Colonic mucosa (tissue), 4 donors: ENCODE measurements around the gene DGKI. TPM values are rescaled to one million over a fixed set of nuclear protein-coding genes. Genes with fewer than 3 reads are reported as not detected.

ENCODE experiments used
- DNase-seq: peaks from one replicate; pipeline ENCODE4 v3.0.0-alpha.2; 2020
- H3K27ac ChIP-seq: fragments of 200-600 bp; one replicate; pipeline ENCODE4 v1.8.0; 2021
- H3K27me3 ChIP-seq: fragments of 200-600 bp; one replicate; pipeline ENCODE4 v1.8.0; 2021
- H3K36me3 ChIP-seq: fragments of 200-600 bp; one replicate; pipeline ENCODE4 v1.8.0; 2021
- H3K4me1 ChIP-seq: fragments of 200-600 bp; one replicate; pipeline ENCODE4 v1.8.0; 2021; ENCODE audit warnings: mild to moderate bottlenecking
- H3K4me3 ChIP-seq: fragments of 200-600 bp; one replicate; pipeline ENCODE4 v1.8.0; 2021
- H3K9ac ChIP-seq, 2 donors: one replicate each; pipeline ENCODE4 v1.7.0; 2013; ENCODE audit warnings: control low read depth in 2 of 2, low read depth in 2 of 2, low read length in 2 of 2
- H3K9me3 ChIP-seq: fragments of 200-600 bp; one replicate; pipeline ENCODE4 v1.8.0; 2021
- CTCF ChIP-seq: fragments of 200-600 bp; IDR thresholded peaks from one replicate; pipeline ENCODE4 v1.8.0; 2022; ENCODE audit warnings: antibody characterized with exemption, mild to moderate bottlenecking
- intact Hi-C: fragments of 100-400 bp; cut with DNase I; formaldehyde crosslinking; loops from one replicate; pipeline ENCODE4 v1.14.1; 2022
- total RNA-seq, 2 donors: library from RNA; stranded (reverse); fragmentation: NEBNext Ultra II Directional in 1 of 2; extraction: Animal tissue kit (Norgen Biotek cat#: 25700) in 1 of 2; gene quantifications; one replicate each; pipeline ENCODE4 v1.2.1, GENCODE V29; 2021
- donor health status: healthy.
- donor health status: DM: no; HTN: no; CAD: no.
- donor health status: DM: no; HTN: no; CAD: no.

The DGKI gene
- total RNA-seq, 2 donors from 2014 or later = 0.35 to 0.67 TPM

GRCh38 chr7:137790828-137791227, 55.9 kb downstream of the DGKI start:
- no peak overlapping the region for H3K9ac ChIP-seq
- H3K4me3 ChIP-seq = no peak overlapping the region
- H3K9me3 ChIP-seq = no peaks in the 10 kb centered on the region
- no peaks in the 10 kb centered on the region for H3K4me1 ChIP-seq
- no peak for TF ChIP-seq CTCF
- no peak overlapping the region for H3K27ac ChIP-seq
- intact Hi-C loops = no loop called here
- DNase-seq = no peak
- no peaks in the 10 kb centered on the region for H3K27me3 ChIP-seq
- H3K36me3 ChIP-seq = no peaks in the 10 kb centered on the region

- TF ChIP-seq CTCF = no peak
- intact Hi-C loops = no loop called here
- no peaks in the 10 kb centered on the region for H3K27me3 ChIP-seq
- no peak for DNase-seq
- no peaks in the 10 kb centered on the region for H3K4me1 ChIP-seq
- no peak overlapping the region for H3K4me3 ChIP-seq
- H3K27ac ChIP-seq = no peak overlapping the region
- no peak overlapping the region for H3K9ac ChIP-seq
- no peaks in the 10 kb centered on the region for H3K9me3 ChIP-seq
- no peaks in the 10 kb centered on the region for H3K36me3 ChIP-seq
Observed at GRCh38 chr7:137789215-137789882, 57.4 kb downstream of the DGKI start.

GRCh38 chr7:137787301-137787976, 59.3 kb downstream of the DGKI start:
- no peaks in the 10 kb centered on the region for H3K9me3 ChIP-seq
- no peak for DNase-seq
- no peak for TF ChIP-seq CTCF
- no peaks in the 10 kb centered on the region for H3K36me3 ChIP-seq
- H3K4me3 ChIP-seq = no peak overlapping the region
- H3K4me1 ChIP-seq = no peaks in the 10 kb centered on the region
- H3K27ac ChIP-seq = no peak overlapping the region
- no peak overlapping the region for H3K9ac ChIP-seq
- intact Hi-C loops = no loop called here
- H3K27me3 ChIP-seq = no peaks in the 10 kb centered on the region

- no peak for TF ChIP-seq CTCF
- H3K9me3 ChIP-seq = no peaks in the 10 kb centered on the region
- no peak for DNase-seq
- H3K27ac ChIP-seq = no peak overlapping the region
- H3K9ac ChIP-seq = no peak overlapping the region
- H3K4me1 ChIP-seq = no peaks in the 10 kb centered on the region
- H3K4me3 ChIP-seq = no peak overlapping the region
- no peaks in the 10 kb centered on the region for H3K36me3 ChIP-seq
- H3K27me3 ChIP-seq = no peaks in the 10 kb centered on the region
- intact Hi-C loops = no loop called here
Observed at GRCh38 chr7:137778511-137778910, 68.3 kb downstream of the DGKI start.

GRCh38 chr7:137774793-137775201, 72.0 kb downstream of the DGKI start:
- DNase-seq = no peak
- TF ChIP-seq CTCF = no peak
- Histone ChIP-seq H3K9ac (no peak overlapping the region), H3K27me3 (no peaks in the 10 kb centered on the region), H3K27ac (no peak overlapping the region), H3K4me1 (no peaks in the 10 kb centered on the region), H3K9me3 (no peaks in the 10 kb centered on the region), H3K36me3 (no peaks in the 10 kb centered on the region), H3K4me3 (no peak overlapping the region)
- intact Hi-C loops = no loop called here
